HG02938 (cell line): ENCODE data around the gene PLG.
"Not testable (repeated sequence)": the region's sequence is repeated elsewhere in the genome, so short reads cannot be mapped to it uniquely, and the experiment has no call there.

Source experiments
- ATAC-seq: cut with Tn5 transposase; IDR thresholded peaks from one replicate; pipeline ENCODE4 v1.9.1; 2021; ENCODE audit warnings: mild to moderate bottlenecking, moderate library complexity; ENCODE audit not compliant: unreplicated experiment

PLG gene

GRCh38 chr6:160697826-160698225, 4.2 kb upstream of the PLG start:
- ATAC-seq = no peak

GRCh38 chr6:160704688-160705087, 2.6 kb downstream of the PLG start:
- not testable (repeated sequence) for ATAC-seq

GRCh38 chr6:160708993-160709392, 6.9 kb downstream of the PLG start:
- not testable (repeated sequence) for ATAC-seq

GRCh38 chr6:160714731-160715316, 12.8 kb downstream of the PLG start:
- no peak for ATAC-seq

- peak; percentile 45 for ATAC-seq
Measured at GRCh38 chr6:160730911-160731310, 28.9 kb downstream of the PLG start.

- peak; percentile 82 for ATAC-seq
Measured at GRCh38 chr6:160733050-160733646, 31.1 kb downstream of the PLG start.

- no peak for ATAC-seq
Measured at GRCh38 chr6:160734627-160735026, 32.6 kb downstream of the PLG start.

- ATAC-seq = peak; percentile 60
Measured at GRCh38 chr6:160735523-160735922, 33.5 kb downstream of the PLG start.

- no peak for ATAC-seq
Measured at GRCh38 chr6:160737934-160738333, 35.9 kb downstream of the PLG start.

GRCh38 chr6:160739955-160740354, 37.9 kb downstream of the PLG start:
- ATAC-seq = no peak

GRCh38 chr6:160741012-160741411, 39.0 kb downstream of the PLG start:
- peak; percentile 97 for ATAC-seq

GRCh38 chr6:160742090-160742489, 40.0 kb downstream of the PLG start:
- peak; percentile 53 for ATAC-seq

GRCh38 chr6:160750276-160750689, 48.2 kb downstream of the PLG start:
- ATAC-seq = peak; percentile 80

- not testable (repeated sequence) for ATAC-seq
Measured at GRCh38 chr6:160753211-160753610, 51.2 kb downstream of the PLG start.

GRCh38 chr6:160755165-160755564, 53.1 kb downstream of the PLG start:
- no peak for ATAC-seq

GRCh38 chr6:160756021-160756420, 54.0 kb downstream of the PLG start:
- no peak for ATAC-seq

GRCh38 chr6:160756871-160757270, 54.8 kb downstream of the PLG start:
- no peak for ATAC-seq

GRCh38 chr6:160764847-160765246, 62.8 kb downstream of the PLG start:
- ATAC-seq = no peak

GRCh38 chr6:160765412-160765811, 63.4 kb downstream of the PLG start:
- ATAC-seq = no peak

GRCh38 chr6:160766657-160766988, 64.6 kb downstream of the PLG start:
- no peak for ATAC-seq

GRCh38 chr6:160766989-160767646, 65.1 kb downstream of the PLG start:
- ATAC-seq = peak; percentile 92

- ATAC-seq = peak; percentile 14
Measured at GRCh38 chr6:160767647-160768019, 65.6 kb downstream of the PLG start.

- ATAC-seq = no peak
Measured at GRCh38 chr6:160768101-160768500, 66.1 kb downstream of the PLG start.
